Measurements from ENCODE around the gene SLC38A7. TPM values are rescaled to one million over a fixed set of nuclear protein-coding genes. Genes with fewer than 3 reads are reported as not detected.

SLC38A7 gene
- total RNA-seq, 1 experiment from 2014 or later = 9.8 TPM

- Histone ChIP-seq H3K9me3 (ENCODE audit: control insufficient read depth in 1 of 2, insufficient read depth in 1 of 2, low read depth in 1 of 2, low read length in 2 of 2) (no peaks in the 10 kb centered on the region), H3K4me1 (ENCODE audit: control insufficient read depth in 1 of 2, insufficient read depth in 2 of 2, low read length in 2 of 2) (peaks cover 10 to 11% of the 10 kb centered on the region in 2 experiments), H3K9ac (ENCODE audit: low read length) (no peak overlapping the region), H3K9me2 (ENCODE audit: insufficient read depth) (no peaks in the 10 kb centered on the region), H2AFZ (ENCODE audit: low read depth, low read length, poor library complexity, severe bottlenecking) (no peak overlapping the region), H4K20me1 (ENCODE audit: insufficient read depth) (peaks cover 7% of the 10 kb centered on the region; the same call in 1 of the 2 replicates), H3K79me2 (ENCODE audit: insufficient read depth, low read length) (peaks cover 89% of the 10 kb centered on the region), H3K27me3 (ENCODE audit: insufficient read depth, low read length) (no peaks in the 10 kb centered on the region), H3K4me3 (replicated peaks in 1 of 2; ENCODE audit: low read depth in 1 of 2, low read length in 2 of 2) (no peak overlapping the region), H3K36me3 (ENCODE audit: control insufficient read depth in 1 of 2, insufficient read depth in 2 of 2, low read length in 2 of 2) (peaks cover 9 to 10% of the 10 kb centered on the region in 2 experiments; a peak in 3 of 4 replicates), H3K4me2 (ENCODE audit: low read length) (no peak overlapping the region), H3K27ac (ENCODE audit: low read depth, low read length) (no peak overlapping the region)
- CTCF ChIA-PET = no interaction called here
- TF ChIP-seq JUND (IDR thresholded peaks at IDR 0.05) = no peak
- TF ChIP-seq FOSL1 (IDR thresholded peaks at IDR 0.05; ENCODE audit: low read depth) = no peak
- TF ChIP-seq CEBPB (IDR thresholded peaks at IDR 0.05; ENCODE audit: low read depth) = no peak
- no peak for TF ChIP-seq ELF1 (IDR thresholded peaks at IDR 0.05; ENCODE audit: borderline replicate concordance, low read depth)
- TF ChIP-seq RAD21 (IDR thresholded peaks at IDR 0.05; ENCODE audit: low read depth) = no peak
- TF ChIP-seq TCF7L2 (IDR thresholded peaks at IDR 0.05; ENCODE audit: borderline replicate concordance, extremely low read depth, insufficient read depth, insufficient read length) = no peak
- no peak for TF ChIP-seq EZH2phosphoT487 (IDR thresholded peaks at IDR 0.05; ENCODE audit: borderline replicate concordance)
- no peak for TF ChIP-seq ZBTB33 (IDR thresholded peaks at IDR 0.05; ENCODE audit: extremely low read depth, insufficient replicate concordance, low read length)
- TF ChIP-seq SP1 (IDR thresholded peaks at IDR 0.05; ENCODE audit: low read depth) = no peak
- no peak for TF ChIP-seq YY1 (IDR thresholded peaks at IDR 0.05; ENCODE audit: extremely low read depth, insufficient replicate concordance, low read depth, low read length)
- TF ChIP-seq POLR2A (IDR thresholded peaks at IDR 0.05; ENCODE audit: borderline replicate concordance, extremely low read depth, insufficient read depth, insufficient read length) = no peak
- no peak for ATAC-seq
- no TSS peak for BruUV-seq (replicated peaks)
- intact Hi-C loops (cut with micrococcal nuclease) = no loop called here
- POLR2A ChIA-PET = no interaction called here
- RAD21 ChIA-PET (ENCODE audit: low non-redundant PET in 1 of 2, low total read pairs in 2 of 2, uncharacterized antibody in 2 of 2, unreplicated experiment in 2 of 2) = no interaction called here
- DNase-seq (ENCODE audit: low read depth, low spot score) = no peak
Measured at GRCh38 chr16:58727796-58728568, 43.4 kb upstream of the SLC38A7 start.
